ENCODE measurements around the gene CEP128. TPM values are rescaled to one million over a fixed set of nuclear protein-coding genes. Genes with fewer than 3 reads are reported as not detected.

The CEP128 gene
- polyA plus RNA-seq, 1 experiment, result 1.9 TPM

DNA sequence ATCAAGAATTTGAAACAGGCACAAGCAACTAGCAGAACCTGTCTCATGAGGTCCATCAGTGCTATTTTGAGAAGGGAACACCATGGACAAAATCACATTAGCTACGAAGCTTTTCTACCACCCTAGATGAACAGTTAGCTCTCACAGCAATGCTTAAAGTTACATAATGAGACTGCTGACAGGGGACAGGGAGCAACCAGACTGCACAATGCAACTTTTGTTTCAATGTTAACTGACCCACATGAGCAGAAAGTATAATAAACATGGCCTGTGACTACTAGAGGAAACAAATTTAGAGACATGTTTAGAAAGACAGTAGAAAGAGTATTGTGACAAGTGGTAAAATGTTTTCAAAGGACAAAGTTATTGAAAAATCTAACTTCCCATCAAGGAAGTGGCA lies 282.8 kb downstream of the CEP128 start:
- POLR2A ChIA-PET, result no interaction called here
- no peak overlapping the region for H3K4me3 ChIP-seq (ENCODE audit: low read depth, low read length)
- no peaks in the 10 kb centered on the region for H3K27me3 ChIP-seq (ENCODE audit: control insufficient read depth, insufficient read depth, low read length)
- no peak for DNase-seq (ENCODE audit: low read depth)
- CTCF ChIA-PET, result no interaction called here
- TF ChIP-seq, protein P1, sequence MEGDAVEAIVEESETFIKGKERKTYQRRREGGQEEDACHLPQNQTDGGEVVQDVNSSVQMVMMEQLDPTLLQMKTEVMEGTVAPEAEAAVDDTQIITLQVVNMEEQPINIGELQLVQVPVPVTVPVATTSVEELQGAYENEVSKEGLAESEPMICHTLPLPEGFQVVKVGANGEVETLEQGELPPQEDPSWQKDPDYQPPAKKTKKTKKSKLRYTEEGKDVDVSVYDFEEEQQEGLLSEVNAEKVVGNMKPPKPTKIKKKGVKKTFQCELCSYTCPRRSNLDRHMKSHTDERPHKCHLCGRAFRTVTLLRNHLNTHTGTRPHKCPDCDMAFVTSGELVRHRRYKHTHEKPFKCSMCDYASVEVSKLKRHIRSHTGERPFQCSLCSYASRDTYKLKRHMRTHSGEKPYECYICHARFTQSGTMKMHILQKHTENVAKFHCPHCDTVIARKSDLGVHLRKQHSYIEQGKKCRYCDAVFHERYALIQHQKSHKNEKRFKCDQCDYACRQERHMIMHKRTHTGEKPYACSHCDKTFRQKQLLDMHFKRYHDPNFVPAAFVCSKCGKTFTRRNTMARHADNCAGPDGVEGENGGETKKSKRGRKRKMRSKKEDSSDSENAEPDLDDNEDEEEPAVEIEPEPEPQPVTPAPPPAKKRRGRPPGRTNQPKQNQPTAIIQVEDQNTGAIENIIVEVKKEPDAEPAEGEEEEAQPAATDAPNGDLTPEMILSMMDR (IDR thresholded peaks at IDR 0.05; ENCODE audit: insufficient read depth, low read depth, low read length), result no peak
- no peaks in the 10 kb centered on the region for H3K36me3 ChIP-seq (ENCODE audit: control insufficient read depth, insufficient read depth, low read length)

- TF ChIP-seq, protein P1 (IDR thresholded peaks at IDR 0.05; ENCODE audit: insufficient read depth, low read depth, low read length), result no peak
- DNase-seq (ENCODE audit: low read depth), result no peak
- no peaks in the 10 kb centered on the region for H3K27me3 ChIP-seq (ENCODE audit: control insufficient read depth, insufficient read depth, low read length)
- H3K4me3 ChIP-seq (ENCODE audit: low read depth, low read length), result no peak overlapping the region
- no peaks in the 10 kb centered on the region for H3K36me3 ChIP-seq (ENCODE audit: control insufficient read depth, insufficient read depth, low read length)
- ChIA-PET CTCF (no interaction called here), POLR2A (no interaction called here)
These were observed 283.4 kb downstream of the CEP128 start for GRCh38 chr14:80658155-80658554.

GRCh38 chr14:80653956-80654355 lies 287.6 kb downstream of the CEP128 start:
- Histone ChIP-seq H3K27me3 (ENCODE audit: control insufficient read depth, insufficient read depth, low read length) (no peaks in the 10 kb centered on the region), H3K36me3 (ENCODE audit: control insufficient read depth, insufficient read depth, low read length) (no peaks in the 10 kb centered on the region), H3K4me3 (ENCODE audit: low read depth, low read length) (no peak overlapping the region)
- ChIA-PET POLR2A (no interaction called here), CTCF (interaction anchor here (0.7 to 0.8 kb wide), 2 partner anchors 15 to 95 kb away, joined by 3 to 4 read pairs; no protein-coding TSS in a partner anchor)
- TF ChIP-seq, protein P1 (IDR thresholded peaks at IDR 0.05; ENCODE audit: insufficient read depth, low read depth, low read length), result no peak
- DNase-seq (ENCODE audit: low read depth), result no peak

GRCh38 chr14:80645667-80646413 lies 295.7 kb downstream of the CEP128 start:
- TF ChIP-seq, protein P1 (IDR thresholded peaks at IDR 0.05; ENCODE audit: insufficient read depth, low read depth, low read length), result no peak
- CTCF ChIA-PET, result interaction anchor here (0.7 kb wide), 1 partner anchor 139 kb away, joined by 3 read pairs; no protein-coding TSS in a partner anchor
- no peak for DNase-seq (ENCODE audit: low read depth)
- Histone ChIP-seq H3K36me3 (ENCODE audit: control insufficient read depth, insufficient read depth, low read length) (no peaks in the 10 kb centered on the region), H3K4me3 (ENCODE audit: low read depth, low read length) (no peak overlapping the region), H3K27me3 (ENCODE audit: control insufficient read depth, insufficient read depth, low read length) (no peaks in the 10 kb centered on the region)
- POLR2A ChIA-PET, result no interaction called here

DNA sequence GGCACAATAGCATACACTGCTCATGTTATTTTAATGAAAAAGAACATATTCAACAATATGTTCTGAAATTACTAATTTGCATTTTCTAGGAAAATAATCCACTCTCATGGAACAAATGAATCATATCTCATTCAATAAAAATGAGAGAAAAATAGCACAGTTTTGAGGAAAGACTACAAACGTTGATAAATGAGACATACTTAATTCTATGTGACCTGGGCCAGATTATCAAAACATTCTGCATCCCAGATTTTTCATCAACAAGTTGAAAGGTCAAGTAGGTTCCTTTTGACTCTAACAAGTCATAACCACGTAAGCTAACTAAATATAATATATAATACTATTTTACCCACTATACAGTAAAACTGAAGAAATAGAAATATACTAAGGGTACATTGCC lies 296.7 kb downstream of the CEP128 start:
- H3K36me3 ChIP-seq (ENCODE audit: control insufficient read depth, insufficient read depth, low read length), result no peaks in the 10 kb centered on the region
- CTCF ChIA-PET, result no interaction called here
- DNase-seq (ENCODE audit: low read depth), result no peak
- H3K4me3 ChIP-seq (ENCODE audit: low read depth, low read length), result no peak overlapping the region
- H3K27me3 ChIP-seq (ENCODE audit: control insufficient read depth, insufficient read depth, low read length), result no peaks in the 10 kb centered on the region
- TF ChIP-seq, protein P1 (IDR thresholded peaks at IDR 0.05; ENCODE audit: insufficient read depth, low read depth, low read length), result no peak
- POLR2A ChIA-PET, result no interaction called here

All from BJ (cell line).